ENCODE data around the gene SAMSN1. TPM values are rescaled to one million over a fixed set of nuclear protein-coding genes. Genes with fewer than 3 reads are reported as not detected.

The SAMSN1 gene
- total and polyA plus RNA-seq, 9 donors: 1.3 to 8.0 (median 2.0) TPM

- Histone ChIP-seq H3K4me1 (ENCODE audit: insufficient read depth) (no peaks in the 10 kb centered on the region), H3K4me3 (no peak overlapping the region), H3K36me3 (no peaks in the 10 kb centered on the region), H3K27ac (no peak overlapping the region), H3K9me3 (no peaks in the 10 kb centered on the region), H3K27me3 (no peaks in the 10 kb centered on the region)
- intact Hi-C loops (cut with DNase I): no loop called here
- 42 to 51% (median 45%) methylated on average over 1 of the region's 1 CpG for WGBS, 3 donors
- TF ChIP-seq, protein P1, sequence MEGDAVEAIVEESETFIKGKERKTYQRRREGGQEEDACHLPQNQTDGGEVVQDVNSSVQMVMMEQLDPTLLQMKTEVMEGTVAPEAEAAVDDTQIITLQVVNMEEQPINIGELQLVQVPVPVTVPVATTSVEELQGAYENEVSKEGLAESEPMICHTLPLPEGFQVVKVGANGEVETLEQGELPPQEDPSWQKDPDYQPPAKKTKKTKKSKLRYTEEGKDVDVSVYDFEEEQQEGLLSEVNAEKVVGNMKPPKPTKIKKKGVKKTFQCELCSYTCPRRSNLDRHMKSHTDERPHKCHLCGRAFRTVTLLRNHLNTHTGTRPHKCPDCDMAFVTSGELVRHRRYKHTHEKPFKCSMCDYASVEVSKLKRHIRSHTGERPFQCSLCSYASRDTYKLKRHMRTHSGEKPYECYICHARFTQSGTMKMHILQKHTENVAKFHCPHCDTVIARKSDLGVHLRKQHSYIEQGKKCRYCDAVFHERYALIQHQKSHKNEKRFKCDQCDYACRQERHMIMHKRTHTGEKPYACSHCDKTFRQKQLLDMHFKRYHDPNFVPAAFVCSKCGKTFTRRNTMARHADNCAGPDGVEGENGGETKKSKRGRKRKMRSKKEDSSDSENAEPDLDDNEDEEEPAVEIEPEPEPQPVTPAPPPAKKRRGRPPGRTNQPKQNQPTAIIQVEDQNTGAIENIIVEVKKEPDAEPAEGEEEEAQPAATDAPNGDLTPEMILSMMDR (IDR thresholded peaks at IDR 0.05): no peak
- TF ChIP-seq POLR2A (IDR thresholded peaks at IDR 0.05) (no peak), EP300 (IDR thresholded peaks at IDR 0.05) (no peak)
- DNase-seq: no peak
Measured at GRCh38 chr21:14477841-14478240, 68.3 kb downstream of the SAMSN1 start.

DNA sequence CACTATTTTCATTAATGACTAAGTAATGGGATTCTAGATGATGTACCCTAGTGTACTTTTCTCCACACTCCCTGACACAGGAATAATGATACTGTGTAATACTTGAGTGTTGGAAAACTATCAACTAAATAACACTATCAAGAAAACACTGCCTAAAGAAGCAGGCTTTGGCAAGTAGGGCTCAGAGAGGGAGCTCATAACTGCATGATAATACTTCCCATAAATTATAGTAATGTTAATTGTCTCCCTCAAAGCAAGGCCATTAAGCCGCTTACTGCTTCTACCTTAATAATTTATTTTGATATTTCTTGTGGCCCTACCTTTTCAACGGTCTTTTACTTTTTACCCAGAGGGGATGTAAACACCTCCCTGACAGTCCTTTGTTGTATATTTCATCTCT is 69.0 kb downstream of the SAMSN1 start:
- H3K4me1 ChIP-seq (ENCODE audit: insufficient read depth): no peaks in the 10 kb centered on the region
- no peaks in the 10 kb centered on the region for H3K9me3 ChIP-seq
- no peak overlapping the region for H3K4me3 ChIP-seq
- no peaks in the 10 kb centered on the region for H3K27me3 ChIP-seq
- no peak overlapping the region for H3K27ac ChIP-seq
- DNase-seq: no peak
- intact Hi-C loops (cut with DNase I): no loop called here
- no peak for TF ChIP-seq POLR2A (IDR thresholded peaks at IDR 0.05)
- no peak for TF ChIP-seq EP300 (IDR thresholded peaks at IDR 0.05)
- TF ChIP-seq, protein P1 (IDR thresholded peaks at IDR 0.05): no peak
- 27 to 52% (median 47%) methylated on average over 2 of the region's 2 CpGs for WGBS, 3 donors
- H3K36me3 ChIP-seq: no peaks in the 10 kb centered on the region

DNA sequence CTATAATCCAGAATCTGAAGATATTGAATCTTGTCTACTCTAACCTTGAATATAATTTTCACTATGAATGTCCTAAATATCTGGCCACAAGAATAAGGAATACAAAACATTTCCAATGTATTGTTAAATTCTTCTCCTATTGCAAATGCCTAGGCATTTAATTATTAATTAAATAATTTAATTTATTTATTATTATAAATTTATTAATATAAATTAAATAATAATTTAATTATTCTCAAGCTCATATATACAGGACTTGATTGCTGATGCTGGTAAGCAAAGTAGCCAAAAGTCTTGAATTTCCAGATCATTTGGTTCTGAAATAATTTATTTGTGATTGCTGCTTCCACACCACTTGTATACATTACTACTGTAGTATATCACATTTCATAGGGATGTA is 71.1 kb downstream of the SAMSN1 start:
- intact Hi-C loops (cut with DNase I): no loop called here
- TF ChIP-seq, protein P1 (IDR thresholded peaks at IDR 0.05): no peak
- TF ChIP-seq POLR2A (IDR thresholded peaks at IDR 0.05) (no peak), EP300 (IDR thresholded peaks at IDR 0.05) (no peak)
- H3K27ac ChIP-seq: no peak overlapping the region

GRCh38 chr21:14469641-14470040 is 76.5 kb downstream of the SAMSN1 start:
- Histone ChIP-seq H3K27ac (no peak overlapping the region), H3K36me3 (no peaks in the 10 kb centered on the region), H3K9me3 (no peaks in the 10 kb centered on the region), H3K4me3 (no peak overlapping the region), H3K27me3 (no peaks in the 10 kb centered on the region), H3K4me1 (ENCODE audit: insufficient read depth) (no peaks in the 10 kb centered on the region)
- intact Hi-C loops (cut with DNase I): no loop called here
- no peak for DNase-seq
- no peak for TF ChIP-seq EP300 (IDR thresholded peaks at IDR 0.05)
- TF ChIP-seq, protein P1 (IDR thresholded peaks at IDR 0.05): no peak
- no peak for TF ChIP-seq POLR2A (IDR thresholded peaks at IDR 0.05)
- WGBS, 3 donors: 71 to 79% (median 71%) methylated on average over 4 of the region's 4 CpGs

More for the DNA sequence above, 71.1 kb downstream of the SAMSN1 start:
- no peaks in the 10 kb centered on the region for H3K4me1 ChIP-seq (ENCODE audit: insufficient read depth)
- H3K27me3 ChIP-seq: no peaks in the 10 kb centered on the region
- no peaks in the 10 kb centered on the region for H3K36me3 ChIP-seq
- no peaks in the 10 kb centered on the region for H3K9me3 ChIP-seq
- DNase-seq: no peak
- no peak overlapping the region for H3K4me3 ChIP-seq

GRCh38 chr21:14466715-14467114 is 79.4 kb downstream of the SAMSN1 start:
- Histone ChIP-seq H3K27ac (no peak overlapping the region), H3K27me3 (no peaks in the 10 kb centered on the region), H3K36me3 (no peaks in the 10 kb centered on the region), H3K9me3 (no peaks in the 10 kb centered on the region), H3K4me1 (ENCODE audit: insufficient read depth) (no peaks in the 10 kb centered on the region), H3K4me3 (no peak overlapping the region)
- 4 to 20% (median 12%) methylated on average over 1 of the region's 1 CpG for WGBS, 3 donors
- no peak for TF ChIP-seq POLR2A (IDR thresholded peaks at IDR 0.05)
- TF ChIP-seq, protein P1 (IDR thresholded peaks at IDR 0.05): no peak
- no peak for TF ChIP-seq EP300 (IDR thresholded peaks at IDR 0.05)
- no peak for DNase-seq
- intact Hi-C loops (cut with DNase I): no loop called here
